ENCODE measurements around the gene CNN1. TPM values are rescaled to one million over a fixed set of nuclear protein-coding genes. Genes with fewer than 3 reads are reported as not detected.

Gene CNN1
- total and polyA plus RNA-seq, 2 of the 13 experiments (the other 11 are each of a cell fraction or from before 2014, with no cell fraction given): 0.70 to 1.1 TPM

DNA sequence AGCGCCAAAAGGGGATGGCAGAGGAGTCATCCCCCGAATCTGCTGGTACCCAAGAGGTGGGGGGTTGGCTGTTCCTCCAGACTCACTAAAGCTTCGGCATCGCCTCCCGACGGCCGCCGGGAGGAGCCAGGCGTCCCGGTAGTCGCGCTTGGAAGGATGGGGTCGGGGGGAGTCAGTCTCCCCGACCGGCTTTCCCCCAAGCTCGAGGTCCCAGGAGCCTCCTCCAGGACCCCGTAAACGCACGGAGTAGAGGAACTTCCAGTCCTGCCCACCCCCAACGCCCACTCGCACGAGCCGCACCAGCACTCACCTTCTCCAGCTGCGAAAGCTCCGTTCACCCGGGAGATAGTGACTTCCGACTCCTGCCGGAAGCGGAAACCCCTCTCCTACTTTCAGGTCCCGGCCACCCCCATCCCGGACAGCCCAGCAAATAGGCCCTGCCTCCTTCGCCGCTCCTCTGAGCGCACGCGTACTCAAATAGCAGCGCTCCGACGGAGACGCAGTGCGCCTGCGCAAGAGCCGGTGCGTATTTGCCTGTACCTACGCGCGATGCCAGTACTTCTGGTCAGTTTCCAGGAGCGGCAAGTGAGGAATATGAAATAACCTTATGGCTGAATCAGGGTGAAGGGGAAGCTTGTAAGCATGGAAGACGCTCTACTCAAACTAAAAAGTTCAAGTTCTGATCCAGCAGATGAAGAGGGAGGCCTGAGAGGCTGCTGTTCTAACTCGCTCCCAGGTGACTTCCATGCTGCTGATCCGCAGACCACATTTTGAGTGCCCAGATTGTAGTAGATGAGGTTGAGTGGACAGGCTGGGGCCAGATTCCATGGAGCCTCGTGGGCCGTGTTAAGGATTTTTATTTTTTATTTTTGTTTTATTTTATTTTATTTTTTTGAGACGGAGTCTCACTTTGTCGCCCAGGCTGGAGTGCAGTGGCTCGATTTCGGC, 20.5 kb downstream of the CNN1 start, which contains the start of gene ELOF1 (continued):
- TF ChIP-seq, protein P1, sequence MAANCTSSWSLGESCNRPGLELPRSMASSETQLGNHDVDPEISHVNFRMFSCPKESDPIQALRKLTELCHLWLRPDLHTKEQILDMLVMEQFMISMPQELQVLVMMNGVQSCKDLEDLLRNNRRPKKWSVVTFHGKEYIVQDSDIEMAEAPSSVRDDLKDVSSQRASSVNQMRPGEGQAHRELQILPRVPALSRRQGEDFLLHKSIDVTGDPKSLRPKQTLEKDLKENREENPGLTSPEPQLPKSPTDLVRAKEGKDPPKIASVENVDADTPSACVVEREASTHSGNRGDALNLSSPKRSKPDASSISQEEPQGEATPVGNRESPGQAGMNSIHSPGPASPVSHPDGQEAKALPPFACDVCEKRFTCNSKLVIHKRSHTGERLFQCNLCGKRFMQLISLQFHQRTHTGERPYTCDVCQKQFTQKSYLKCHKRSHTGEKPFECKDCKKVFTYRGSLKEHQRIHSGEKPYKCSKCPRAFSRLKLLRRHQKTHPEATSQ (CRISPR knock-in tag; IDR thresholded peaks at IDR 0.05; ENCODE audit: borderline replicate concordance): no peak
- TF ChIP-seq ZNF33A (CRISPR knock-in tag; IDR thresholded peaks at IDR 0.05; ENCODE audit: borderline replicate concordance) (no peak), ZNF501 (CRISPR knock-in tag; IDR thresholded peaks at IDR 0.05) (peak; percentile 82), RBFOX2 (IDR thresholded peaks at IDR 0.05; ENCODE audit: low read depth, low read length) (peak; percentile 76), HNRNPH1 (optimal IDR thresholded peaks at IDR 0.05; ENCODE audit: low read depth, low read length) (no peak), YEATS2 (CRISPR knock-in tag; IDR thresholded peaks at IDR 0.05; ENCODE audit: borderline replicate concordance) (peak; percentile 87; the same call in 1 of the 2 replicates), PPARG (CRISPR knock-in tag; conservative IDR thresholded peaks at IDR 0.05) (no peak), PHF8 (CRISPR knock-in tag; IDR thresholded peaks at IDR 0.05) (peak; percentile 88), ZSCAN29 (CRISPR knock-in tag; conservative IDR thresholded peaks at IDR 0.05) (0 out of 2 replicates have a peak, but pooled peaks have one; percentile 48), ARNT2 (CRISPR knock-in tag; IDR thresholded peaks at IDR 0.05; ENCODE audit: low read depth) (no peak), NAIF1 (CRISPR knock-in tag; IDR thresholded peaks at IDR 0.05; ENCODE audit: borderline replicate concordance) (peak; percentile 97), CHD4 (IDR thresholded peaks at IDR 0.05; ENCODE audit: borderline replicate concordance, low read length) (no peak), ZNF605 (CRISPR knock-in tag; IDR thresholded peaks at IDR 0.05) (peak; percentile 66; the same call in 1 of the 2 replicates), RFX1 (IDR thresholded peaks at IDR 0.05) (no peak), ZNF749 (CRISPR knock-in tag; IDR thresholded peaks at IDR 0.05; ENCODE audit: borderline replicate concordance) (no peak), SYNCRIP (IDR thresholded peaks at IDR 0.05; ENCODE audit: insufficient read depth, low read depth, low read length) (no peak), CAMTA2 (CRISPR knock-in tag; IDR thresholded peaks at IDR 0.05; ENCODE audit: borderline replicate concordance) (0 out of 2 replicates have a peak, but pooled peaks have one; percentile 33)
- TF ChIP-seq, protein P2, sequence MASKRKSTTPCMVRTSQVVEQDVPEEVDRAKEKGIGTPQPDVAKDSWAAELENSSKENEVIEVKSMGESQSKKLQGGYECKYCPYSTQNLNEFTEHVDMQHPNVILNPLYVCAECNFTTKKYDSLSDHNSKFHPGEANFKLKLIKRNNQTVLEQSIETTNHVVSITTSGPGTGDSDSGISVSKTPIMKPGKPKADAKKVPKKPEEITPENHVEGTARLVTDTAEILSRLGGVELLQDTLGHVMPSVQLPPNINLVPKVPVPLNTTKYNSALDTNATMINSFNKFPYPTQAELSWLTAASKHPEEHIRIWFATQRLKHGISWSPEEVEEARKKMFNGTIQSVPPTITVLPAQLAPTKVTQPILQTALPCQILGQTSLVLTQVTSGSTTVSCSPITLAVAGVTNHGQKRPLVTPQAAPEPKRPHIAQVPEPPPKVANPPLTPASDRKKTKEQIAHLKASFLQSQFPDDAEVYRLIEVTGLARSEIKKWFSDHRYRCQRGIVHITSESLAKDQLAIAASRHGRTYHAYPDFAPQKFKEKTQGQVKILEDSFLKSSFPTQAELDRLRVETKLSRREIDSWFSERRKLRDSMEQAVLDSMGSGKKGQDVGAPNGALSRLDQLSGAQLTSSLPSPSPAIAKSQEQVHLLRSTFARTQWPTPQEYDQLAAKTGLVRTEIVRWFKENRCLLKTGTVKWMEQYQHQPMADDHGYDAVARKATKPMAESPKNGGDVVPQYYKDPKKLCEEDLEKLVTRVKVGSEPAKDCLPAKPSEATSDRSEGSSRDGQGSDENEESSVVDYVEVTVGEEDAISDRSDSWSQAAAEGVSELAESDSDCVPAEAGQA (IDR thresholded peaks at IDR 0.05; ENCODE audit: low read depth): peak; percentile 8; the same call in 1 of the 2 replicates
- TF ChIP-seq, protein P2 (CRISPR knock-in tag; IDR thresholded peaks at IDR 0.05; ENCODE audit: borderline replicate concordance): no peak

All from HepG2 (cell line).